PC-9 (cell line): Measurements from ENCODE around the gene AHNAK.

ENCODE experiments used
- CTCF ChIP-seq: fragments of 200-600 bp; sonication (generic); conservative IDR thresholded peaks from 2 replicates; pipeline ENCODE4 v1.6.1; 2017; ENCODE audit warnings: mixed run types, antibody characterized with exemption, mild to moderate bottlenecking, moderate library complexity
- EZH2 ChIP-seq: fragments of 200-600 bp; sonication (generic); IDR thresholded peaks from 2 replicates; pipeline ENCODE4 v1.8.0; 2017; ENCODE audit warnings: antibody characterized with exemption, low read depth

GRCh38 chr11:62508336-62509058, 38.1 kb downstream of the AHNAK start:
- TF ChIP-seq CTCF (peak; percentile 57; the same call in 1 of the 2 replicates), EZH2 (no peak)
